Keratinocyte (primary cell): ENCODE measurements around the gene AGBL3. TPM values are rescaled to one million over a fixed set of nuclear protein-coding genes. Genes with fewer than 3 reads are reported as not detected.

Experiments used
- DNase-seq: peaks from one replicate; pipeline ENCODE4 v3.0.0-alpha.2; 2011; ENCODE audit warnings: low read depth, missing footprints, low spot score
- FAIRE-seq: peaks from 2 replicates; lab custom pipeline; 2011; peaks lifted over from hg19 to GRCh38; lab: Jason Lieb, UNC
- H2AFZ ChIP-seq: 2 replicates; pipeline ENCODE4 v1.6.0; 2012; ENCODE audit warnings: low read length, control low read depth, inconsistent platforms; ENCODE audit not compliant: control insufficient read depth
- H3K27ac ChIP-seq: 2 replicates; pipeline ENCODE4 v1.5.1; 2011; ENCODE audit warnings: low read length; ENCODE audit not compliant: control insufficient read depth, insufficient read depth
- H3K27me3 ChIP-seq: 3 replicates; pipeline ENCODE4 v1.6.0; 2011; ENCODE audit warnings: low read length; ENCODE audit not compliant: control insufficient read depth, insufficient read depth; ENCODE audit errors: extremely low read depth
- H3K36me3 ChIP-seq, 2 experiments: 2 replicates in 1 of 2; 3 replicates in 1 of 2; pipeline ENCODE4 v1.5.1; 2011; ENCODE audit warnings: low read length in 2 of 2, mild to moderate bottlenecking in 1 of 2; ENCODE audit not compliant: control insufficient read depth in 2 of 2, insufficient read depth in 2 of 2; ENCODE audit errors: extremely low read depth in 1 of 2
- H3K4me1 ChIP-seq: 3 replicates; pipeline ENCODE4 v1.5.1; 2011; ENCODE audit warnings: low read length; ENCODE audit not compliant: control insufficient read depth, insufficient read depth; ENCODE audit errors: extremely low read depth
- H3K4me2 ChIP-seq: 3 replicates; pipeline ENCODE4 v1.6.0; 2011; ENCODE audit warnings: low read depth, low read length; ENCODE audit not compliant: control insufficient read depth, insufficient read depth; ENCODE audit errors: extremely low read depth
- H3K4me3 ChIP-seq, 3 experiments: fragments of 200-600 bp in 1 of 3; sonication (generic) in 1 of 3; 2 replicates in 2 of 3; 3 replicates in 1 of 3; pipeline ENCODE4 v1.5.1; 2011 to 2016; ENCODE audit warnings: low read length in 3 of 3, mild to moderate bottlenecking in 3 of 3, control low read depth in 2 of 3, inconsistent platforms in 1 of 3, low read depth in 1 of 3, mixed read lengths in 1 of 3, mixed run types in 1 of 3, moderate library complexity in 1 of 3; ENCODE audit not compliant: control insufficient read depth in 2 of 3, insufficient read depth in 2 of 3; ENCODE audit errors: extremely low read depth in 1 of 3
- H3K79me2 ChIP-seq: 2 replicates; pipeline ENCODE4 v1.6.0; 2012; ENCODE audit warnings: low read length; ENCODE audit not compliant: control insufficient read depth, insufficient read depth
- H3K9ac ChIP-seq: 3 replicates; pipeline ENCODE4 v1.6.0; 2011; ENCODE audit warnings: low read length; ENCODE audit not compliant: control insufficient read depth, insufficient read depth; ENCODE audit errors: extremely low read depth
- H3K9me1 ChIP-seq: 3 replicates; pipeline ENCODE4 v1.6.0; 2011; ENCODE audit warnings: low read length; ENCODE audit not compliant: control insufficient read depth, insufficient read depth; ENCODE audit errors: extremely low read depth
- H3K9me3 ChIP-seq: 2 replicates; pipeline ENCODE4 v1.5.1; 2012; ENCODE audit warnings: low read depth, low read length; ENCODE audit not compliant: control insufficient read depth
- H4K20me1 ChIP-seq: 3 replicates; pipeline ENCODE4 v1.6.0; 2011; ENCODE audit warnings: low read length; ENCODE audit not compliant: control insufficient read depth, insufficient read depth; ENCODE audit errors: extremely low read depth
- CTCF ChIP-seq, 3 experiments: IDR thresholded peaks in 1 of 3; conservative IDR thresholded peaks in 1 of 3; optimal IDR thresholded peaks in 1 of 3; 2 replicates in 2 of 3; 3 replicates in 1 of 3; pipeline versions ENCODE3 to v1.5.1; 2011; ENCODE audit warnings: low read length in 3 of 3, mild to moderate bottlenecking in 3 of 3, moderate library complexity in 2 of 3, control low read depth in 1 of 3, inconsistent platforms in 1 of 3; ENCODE audit not compliant: insufficient read depth in 2 of 3; ENCODE audit errors: extremely low read depth in 1 of 3
- EZH2 ChIP-seq: IDR thresholded peaks from one replicate; pipeline ENCODE4 v1.6.1; 2012; ENCODE audit warnings: inconsistent platforms, mild to moderate bottlenecking, low read length, moderate library complexity
- dilution Hi-C: fragments of 300-500 bp; cut with MboI; formaldehyde crosslinking; loops from one replicate; pipeline ENCODE4 v1.7.0; 2020; ENCODE audit warnings: low sequenced_read_pairs; ENCODE audit not compliant: extremely low pct_ligation_motif_present
- polyA plus RNA-seq, 5 experiments: library from polyadenylated mRNA; depleted of rRNA in 3 of 5; stranded (reverse) in 3 of 5; stranded (forward) in 1 of 5; unstranded in 1 of 5; fragments of >200 nt; gene quantifications; 1 replicate in 1 of 5; 2 replicates in 3 of 5; 3 replicates in 1 of 5; pipeline versions ENCODE4 v1.2.1 to v1.2.3, GENCODE V29; 2011 to 2012; ENCODE audit warnings: missing spikeins in 2 of 5, low read depth in 1 of 5, low replicate concordance in 1 of 5

The AGBL3 gene
- polyA plus RNA-seq, 1 donor (not counting 4 experiments of a cell fraction or from before 2014, with no cell fraction given), result 0.97 TPM

- no peak for TF ChIP-seq CTCF (optimal IDR thresholded peaks at IDR 0.05 in 1 of 3, IDR thresholded peaks at IDR 0.05 in 1 of 3, conservative IDR thresholded peaks at IDR 0.05 in 1 of 3; ENCODE audit: extremely low read depth in 1 of 3, insufficient read depth in 2 of 3, low read length in 3 of 3)
- TF ChIP-seq EZH2, result no peak
- Histone ChIP-seq H3K27me3 (no peaks in the 10 kb centered on the region), H3K4me3 (no peak overlapping the region), H3K9me1 (no peaks in the 10 kb centered on the region), H2AFZ (no peak overlapping the region), H3K4me1 (peaks cover 8% of the 10 kb centered on the region), H3K27ac (peak overlapping the region; percentile 33), H3K79me2 (no peaks in the 10 kb centered on the region), H3K4me2 (no peak overlapping the region), H3K36me3 (peaks cover 11 to 15% of the 10 kb centered on the region in 2 experiments), H4K20me1 (no peaks in the 10 kb centered on the region), H3K9me3 (no peaks in the 10 kb centered on the region), H3K9ac (no peak overlapping the region)
- DNase-seq (no peak), FAIRE-seq (peak; percentile 32)
- dilution Hi-C loops, result no loop called here
These were observed 44.4 kb upstream of the AGBL3 start for GRCh38 chr7:134941952-134942351.

GRCh38 chr7:134942690-134943466 lies 43.4 kb upstream of the AGBL3 start:
- no peak for DNase-seq
- FAIRE-seq, result no peak
- Histone ChIP-seq H3K36me3 (peaks cover 13 to 16% of the 10 kb centered on the region in 2 experiments), H3K4me1 (peaks cover 8% of the 10 kb centered on the region), H3K27ac (no peak overlapping the region), H3K9me3 (no peaks in the 10 kb centered on the region), H3K9me1 (no peaks in the 10 kb centered on the region), H3K4me2 (no peak overlapping the region), H3K9ac (no peak overlapping the region), H3K27me3 (no peaks in the 10 kb centered on the region), H4K20me1 (no peaks in the 10 kb centered on the region), H2AFZ (no peak overlapping the region), H3K79me2 (no peaks in the 10 kb centered on the region), H3K4me3 (no peak overlapping the region)
- TF ChIP-seq CTCF (optimal IDR thresholded peaks at IDR 0.05 in 1 of 3, IDR thresholded peaks at IDR 0.05 in 1 of 3, conservative IDR thresholded peaks at IDR 0.05 in 1 of 3; ENCODE audit: extremely low read depth in 1 of 3, insufficient read depth in 2 of 3, low read length in 3 of 3) (no peak), EZH2 (no peak)
- dilution Hi-C loops, result no loop called here
